Breast epithelium (tissue), 3 donors: Measurements from ENCODE around the gene CDK14.

Source experiments
- POLR2AphosphoS5 ChIP-seq, 3 donors: sonication (generic); formaldehyde crosslinking; IDR thresholded peaks; one replicate each; pipeline ENCODE4 v1.6.1; 2017; ENCODE audit warnings: antibody characterized with exemption in 3 of 3
- TF ChIP-seq, protein P1 (sequence below), 3 donors: fragments of 450-650 bp; IDR thresholded peaks; one replicate each; pipeline ENCODE4 v1.5.1; 2016 to 2017; ENCODE audit warnings: antibody characterized with exemption in 3 of 3, mild to moderate bottlenecking in 3 of 3, moderate library complexity in 3 of 3

DNA sequence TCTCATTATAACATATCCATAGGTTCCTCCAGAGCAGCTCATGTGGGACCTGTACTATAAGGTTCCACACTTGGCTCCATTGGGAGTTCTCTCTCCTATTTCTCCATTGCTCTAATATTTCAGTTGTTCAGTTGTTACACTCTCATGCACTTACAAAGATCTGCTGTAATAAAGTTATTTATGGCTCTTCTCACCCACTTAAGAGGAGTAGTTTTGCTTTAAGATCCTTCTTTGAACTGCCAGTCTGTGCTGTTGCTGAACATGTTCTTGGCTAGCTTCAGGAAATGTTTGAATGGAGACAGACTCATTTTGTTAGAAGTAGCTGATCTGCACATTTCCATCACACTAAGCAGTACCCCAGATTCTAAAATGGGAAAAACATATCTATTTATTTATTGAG, 250.1 kb downstream of the CDK14 start:
- TF ChIP-seq POLR2AphosphoS5 (IDR thresholded peaks at IDR 0.05) = no peak
- TF ChIP-seq, protein P1, sequence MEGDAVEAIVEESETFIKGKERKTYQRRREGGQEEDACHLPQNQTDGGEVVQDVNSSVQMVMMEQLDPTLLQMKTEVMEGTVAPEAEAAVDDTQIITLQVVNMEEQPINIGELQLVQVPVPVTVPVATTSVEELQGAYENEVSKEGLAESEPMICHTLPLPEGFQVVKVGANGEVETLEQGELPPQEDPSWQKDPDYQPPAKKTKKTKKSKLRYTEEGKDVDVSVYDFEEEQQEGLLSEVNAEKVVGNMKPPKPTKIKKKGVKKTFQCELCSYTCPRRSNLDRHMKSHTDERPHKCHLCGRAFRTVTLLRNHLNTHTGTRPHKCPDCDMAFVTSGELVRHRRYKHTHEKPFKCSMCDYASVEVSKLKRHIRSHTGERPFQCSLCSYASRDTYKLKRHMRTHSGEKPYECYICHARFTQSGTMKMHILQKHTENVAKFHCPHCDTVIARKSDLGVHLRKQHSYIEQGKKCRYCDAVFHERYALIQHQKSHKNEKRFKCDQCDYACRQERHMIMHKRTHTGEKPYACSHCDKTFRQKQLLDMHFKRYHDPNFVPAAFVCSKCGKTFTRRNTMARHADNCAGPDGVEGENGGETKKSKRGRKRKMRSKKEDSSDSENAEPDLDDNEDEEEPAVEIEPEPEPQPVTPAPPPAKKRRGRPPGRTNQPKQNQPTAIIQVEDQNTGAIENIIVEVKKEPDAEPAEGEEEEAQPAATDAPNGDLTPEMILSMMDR (IDR thresholded peaks at IDR 0.05) = no peak
